ENCODE measurements around the gene SETBP1.

DNA sequence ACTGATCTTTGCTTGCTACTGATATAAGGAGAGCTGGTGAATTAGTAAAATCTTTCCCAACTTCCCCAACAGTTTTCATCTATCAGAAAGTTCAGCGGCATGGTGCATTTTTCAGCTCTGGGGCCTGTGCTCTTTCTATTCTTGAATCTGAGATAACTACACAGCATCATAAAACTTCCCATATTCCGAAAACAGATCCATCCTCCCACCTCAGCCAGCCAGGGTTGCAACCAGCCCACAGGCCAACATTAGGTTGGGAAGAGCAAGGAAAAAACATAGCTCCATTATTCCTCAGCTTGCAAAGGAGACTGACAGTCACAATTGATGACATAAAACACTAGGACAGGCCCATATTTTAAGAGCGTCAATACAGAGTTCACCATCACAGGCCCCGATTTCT, 297.2 kb downstream of the SETBP1 start:
- TF ChIP-seq SIN3A (IDR thresholded peaks at IDR 0.05; ENCODE audit: borderline replicate concordance, insufficient read depth, low read depth, low read length) (no peak), POLR2AphosphoS5 (IDR thresholded peaks at IDR 0.05; ENCODE audit: low read depth, low read length) (no peak), TCF7L2 (IDR thresholded peaks at IDR 0.05; ENCODE audit: low read depth, low read length) (no peak)
- TF ChIP-seq, protein P1, sequence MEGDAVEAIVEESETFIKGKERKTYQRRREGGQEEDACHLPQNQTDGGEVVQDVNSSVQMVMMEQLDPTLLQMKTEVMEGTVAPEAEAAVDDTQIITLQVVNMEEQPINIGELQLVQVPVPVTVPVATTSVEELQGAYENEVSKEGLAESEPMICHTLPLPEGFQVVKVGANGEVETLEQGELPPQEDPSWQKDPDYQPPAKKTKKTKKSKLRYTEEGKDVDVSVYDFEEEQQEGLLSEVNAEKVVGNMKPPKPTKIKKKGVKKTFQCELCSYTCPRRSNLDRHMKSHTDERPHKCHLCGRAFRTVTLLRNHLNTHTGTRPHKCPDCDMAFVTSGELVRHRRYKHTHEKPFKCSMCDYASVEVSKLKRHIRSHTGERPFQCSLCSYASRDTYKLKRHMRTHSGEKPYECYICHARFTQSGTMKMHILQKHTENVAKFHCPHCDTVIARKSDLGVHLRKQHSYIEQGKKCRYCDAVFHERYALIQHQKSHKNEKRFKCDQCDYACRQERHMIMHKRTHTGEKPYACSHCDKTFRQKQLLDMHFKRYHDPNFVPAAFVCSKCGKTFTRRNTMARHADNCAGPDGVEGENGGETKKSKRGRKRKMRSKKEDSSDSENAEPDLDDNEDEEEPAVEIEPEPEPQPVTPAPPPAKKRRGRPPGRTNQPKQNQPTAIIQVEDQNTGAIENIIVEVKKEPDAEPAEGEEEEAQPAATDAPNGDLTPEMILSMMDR (IDR thresholded peaks at IDR 0.05), result no peak
